IPS-18c (cell line): Measurements from ENCODE around the gene GTF2H1.
"Not testable (repeated sequence)": the region's sequence is repeated elsewhere in the genome, so short reads cannot be mapped to it uniquely, and the experiment has no call there.

Experiments
- H3K4me3 ChIP-seq: 2 replicates; pipeline ENCODE4 v1.7.0; 2013; ENCODE audit warnings: low read depth, mild to moderate bottlenecking, low read length, moderate library complexity; ENCODE audit not compliant: insufficient read depth
- H3K9me3 ChIP-seq: one replicate; pipeline ENCODE4 v1.6.1; 2013; ENCODE audit warnings: mild to moderate bottlenecking, low read length, moderate library complexity; ENCODE audit not compliant: control insufficient read depth, insufficient read depth

The GTF2H1 gene

GRCh38 chr11:18394275-18394927 is 72.0 kb downstream of the GTF2H1 start, which contains the start of gene LDHA:
LDHA (plus strand) TSS chr11:18394563; CDS start chr11:18396843, 2,280 bp downstream.
- Histone ChIP-seq H3K4me3 (peak within 1 kb of the TSS; percentile 87), H3K9me3 (no peaks in the 10 kb centered on the region)

- peak overlapping the region; percentile 87 for H3K4me3 ChIP-seq
- no peaks in the 10 kb centered on the region for H3K9me3 ChIP-seq
Observed at GRCh38 chr11:18394928-18395734, 72.8 kb downstream of the GTF2H1 start.

- Histone ChIP-seq H3K4me3 (peak overlapping the region; percentile 87), H3K9me3 (no peaks in the 10 kb centered on the region)
Observed at GRCh38 chr11:18395735-18396504, 73.6 kb downstream of the GTF2H1 start.

- H3K4me3 ChIP-seq, result no peak overlapping the region
- H3K9me3 ChIP-seq, result no peaks in the 10 kb centered on the region
Observed at GRCh38 chr11:18397921-18398320, 75.6 kb downstream of the GTF2H1 start.

GRCh38 chr11:18401077-18401476 is 78.7 kb downstream of the GTF2H1 start:
- H3K4me3 ChIP-seq, H3K9me3 ChIP-seq: not testable (repeated sequence)

GRCh38 chr11:18404062-18404461 is 81.7 kb downstream of the GTF2H1 start:
- H3K4me3 ChIP-seq, result no peak overlapping the region
- H3K9me3 ChIP-seq, result no peaks in the 10 kb centered on the region

- H3K9me3 ChIP-seq, H3K4me3 ChIP-seq: not testable (repeated sequence)
Observed at GRCh38 chr11:18407400-18407799, 85.0 kb downstream of the GTF2H1 start.

- Histone ChIP-seq H3K9me3 (no peaks in the 10 kb centered on the region), H3K4me3 (no peak overlapping the region)
Observed at GRCh38 chr11:18408558-18409291, 86.4 kb downstream of the GTF2H1 start.

- Histone ChIP-seq H3K9me3 (no peaks in the 10 kb centered on the region), H3K4me3 (no peak overlapping the region)
Observed at GRCh38 chr11:18416459-18416858, 94.1 kb downstream of the GTF2H1 start.
